ENCODE measurements around the gene VGLL1.

VGLL1 gene

DNA sequence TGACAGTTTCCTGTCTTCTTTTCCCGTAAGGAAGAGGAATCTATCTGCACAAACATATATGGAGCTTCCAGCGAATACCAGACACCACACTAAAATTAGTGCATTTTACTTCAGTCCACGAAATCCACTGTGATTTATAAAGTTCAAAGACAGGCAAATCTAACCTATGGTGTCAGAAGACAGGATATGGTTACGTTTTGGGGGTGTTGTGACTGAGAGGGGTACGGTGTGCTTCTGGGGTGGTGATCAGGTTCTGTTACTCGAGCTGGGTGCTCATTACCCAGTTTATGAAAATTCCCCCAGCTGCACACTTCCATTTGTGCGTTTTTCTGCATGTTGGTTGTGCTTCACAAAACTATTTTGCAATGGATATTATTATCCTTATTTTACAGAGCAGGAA lies 10.3 kb downstream of the VGLL1 start:
- Histone ChIP-seq H3K79me2 (ENCODE audit: low read length) (no peaks in the 10 kb centered on the region), H4K20me1 (ENCODE audit: insufficient read depth, low read length) (no peaks in the 10 kb centered on the region), H2AFZ (ENCODE audit: low read length) (no peak overlapping the region), H3K9ac (ENCODE audit: low read length) (no peak overlapping the region), H3K27me3 (replicated peaks; ENCODE audit: insufficient read depth, low read length) (no peaks in the 10 kb centered on the region), H3K36me3 (replicated peaks; ENCODE audit: insufficient read depth, low read length) (no peaks in the 10 kb centered on the region), H3F3A (ENCODE audit: insufficient read depth, low read length) (no peaks in the 10 kb centered on the region), H3K4me3 (ENCODE audit: low read length) (no peak overlapping the region), H3K9me3 (replicated peaks; ENCODE audit: insufficient read depth, low read length) (no peaks in the 10 kb centered on the region), H3K9me2 (replicated peaks; ENCODE audit: insufficient read depth, low read length) (no peaks in the 10 kb centered on the region), H3K4me1 (ENCODE audit: low read length) (no peaks in the 10 kb centered on the region), H3K4me2 (ENCODE audit: low read depth, low read length) (no peak overlapping the region), H3K27ac (ENCODE audit: low read length) (no peak overlapping the region)
- DNase-seq, result no peak
- no peak for TF ChIP-seq EZH2phosphoT487 (IDR thresholded peaks at IDR 0.05; ENCODE audit: low read length)
- TF ChIP-seq, protein P1, sequence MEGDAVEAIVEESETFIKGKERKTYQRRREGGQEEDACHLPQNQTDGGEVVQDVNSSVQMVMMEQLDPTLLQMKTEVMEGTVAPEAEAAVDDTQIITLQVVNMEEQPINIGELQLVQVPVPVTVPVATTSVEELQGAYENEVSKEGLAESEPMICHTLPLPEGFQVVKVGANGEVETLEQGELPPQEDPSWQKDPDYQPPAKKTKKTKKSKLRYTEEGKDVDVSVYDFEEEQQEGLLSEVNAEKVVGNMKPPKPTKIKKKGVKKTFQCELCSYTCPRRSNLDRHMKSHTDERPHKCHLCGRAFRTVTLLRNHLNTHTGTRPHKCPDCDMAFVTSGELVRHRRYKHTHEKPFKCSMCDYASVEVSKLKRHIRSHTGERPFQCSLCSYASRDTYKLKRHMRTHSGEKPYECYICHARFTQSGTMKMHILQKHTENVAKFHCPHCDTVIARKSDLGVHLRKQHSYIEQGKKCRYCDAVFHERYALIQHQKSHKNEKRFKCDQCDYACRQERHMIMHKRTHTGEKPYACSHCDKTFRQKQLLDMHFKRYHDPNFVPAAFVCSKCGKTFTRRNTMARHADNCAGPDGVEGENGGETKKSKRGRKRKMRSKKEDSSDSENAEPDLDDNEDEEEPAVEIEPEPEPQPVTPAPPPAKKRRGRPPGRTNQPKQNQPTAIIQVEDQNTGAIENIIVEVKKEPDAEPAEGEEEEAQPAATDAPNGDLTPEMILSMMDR (IDR thresholded peaks at IDR 0.05; ENCODE audit: low read length), result no peak
- TF ChIP-seq EZH2 (optimal IDR thresholded peaks at IDR 0.05; ENCODE audit: low read depth, low read length), result no peak

DNA sequence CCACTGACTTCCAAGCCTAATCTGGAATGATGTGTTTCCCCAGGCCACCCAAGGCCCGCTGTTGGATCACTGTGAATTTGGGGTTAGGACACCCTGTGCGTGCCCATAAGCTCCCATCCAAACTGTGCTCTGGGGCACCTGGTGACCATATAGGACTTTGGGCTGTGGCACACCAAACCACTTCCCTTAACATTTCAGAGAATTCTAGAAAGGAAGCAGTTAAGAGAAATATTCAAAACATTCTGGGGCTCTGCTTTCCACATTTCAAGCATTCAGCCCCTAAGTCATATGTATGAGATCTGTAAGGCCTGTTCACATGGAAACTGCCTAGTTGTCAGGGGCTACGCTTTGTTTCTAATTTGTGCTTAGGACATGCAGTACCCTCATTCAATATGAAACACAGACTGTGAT lies 14.4 kb downstream of the VGLL1 start:
- H3K4me1 ChIP-seq (ENCODE audit: low read length), result no peaks in the 10 kb centered on the region
- no peak for TF ChIP-seq EZH2 (optimal IDR thresholded peaks at IDR 0.05; ENCODE audit: low read depth, low read length)
- TF ChIP-seq, protein P1 (IDR thresholded peaks at IDR 0.05; ENCODE audit: low read length), result no peak
- H3K9ac ChIP-seq (ENCODE audit: low read length), result no peak overlapping the region
- no peaks in the 10 kb centered on the region for H4K20me1 ChIP-seq (ENCODE audit: insufficient read depth, low read length)
- H2AFZ ChIP-seq (ENCODE audit: low read length), result no peak overlapping the region
- no peaks in the 10 kb centered on the region for H3K27me3 ChIP-seq (replicated peaks; ENCODE audit: insufficient read depth, low read length)
- no peak overlapping the region for H3K4me3 ChIP-seq (ENCODE audit: low read length)
- H3K4me2 ChIP-seq (ENCODE audit: low read depth, low read length), result no peak overlapping the region
- no peak for DNase-seq
- H3K9me2 ChIP-seq (replicated peaks; ENCODE audit: insufficient read depth, low read length), result no peaks in the 10 kb centered on the region
- no peak overlapping the region for H3K27ac ChIP-seq (ENCODE audit: low read length)
- no peaks in the 10 kb centered on the region for H3K36me3 ChIP-seq (replicated peaks; ENCODE audit: insufficient read depth, low read length)
- H3K79me2 ChIP-seq (ENCODE audit: low read length), result no peaks in the 10 kb centered on the region
- H3K9me3 ChIP-seq (replicated peaks; ENCODE audit: insufficient read depth, low read length), result no peaks in the 10 kb centered on the region
- no peaks in the 10 kb centered on the region for H3F3A ChIP-seq (ENCODE audit: insufficient read depth, low read length)

DNA sequence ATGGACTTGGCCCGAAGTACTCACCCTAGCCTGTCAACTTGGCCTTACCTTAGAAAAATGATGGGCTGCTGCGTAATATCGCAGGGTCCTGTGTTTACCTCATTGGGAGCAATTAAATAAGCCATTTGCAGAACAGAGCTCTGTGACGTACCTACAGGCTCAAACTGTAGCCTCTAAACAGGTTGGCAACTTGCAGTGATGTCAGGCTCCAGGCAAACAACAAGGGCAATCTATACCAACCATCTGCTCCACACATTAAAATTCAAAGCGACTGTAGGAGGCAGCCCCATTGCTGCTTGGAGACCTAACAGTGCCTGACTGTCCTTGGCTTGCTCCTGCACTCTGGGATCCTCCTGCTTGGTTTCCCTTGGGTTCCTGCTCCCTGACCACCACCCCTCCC lies 17.2 kb downstream of the VGLL1 start:
- DNase-seq, result no peak
- Histone ChIP-seq H3K27me3 (replicated peaks; ENCODE audit: insufficient read depth, low read length) (no peaks in the 10 kb centered on the region), H3K9ac (ENCODE audit: low read length) (no peak overlapping the region), H3K4me1 (ENCODE audit: low read length) (no peaks in the 10 kb centered on the region), H3K9me3 (replicated peaks; ENCODE audit: insufficient read depth, low read length) (no peaks in the 10 kb centered on the region), H3K4me3 (ENCODE audit: low read length) (no peak overlapping the region), H3K9me2 (replicated peaks; ENCODE audit: insufficient read depth, low read length) (no peaks in the 10 kb centered on the region), H3K36me3 (replicated peaks; ENCODE audit: insufficient read depth, low read length) (no peaks in the 10 kb centered on the region), H4K20me1 (ENCODE audit: insufficient read depth, low read length) (no peaks in the 10 kb centered on the region), H3K27ac (ENCODE audit: low read length) (no peak overlapping the region), H2AFZ (ENCODE audit: low read length) (no peak overlapping the region), H3F3A (ENCODE audit: insufficient read depth, low read length) (no peaks in the 10 kb centered on the region), H3K4me2 (ENCODE audit: low read depth, low read length) (no peak overlapping the region), H3K79me2 (ENCODE audit: low read length) (no peaks in the 10 kb centered on the region)
- TF ChIP-seq EZH2 (optimal IDR thresholded peaks at IDR 0.05; ENCODE audit: low read depth, low read length), result no peak
- no peak for TF ChIP-seq EZH2phosphoT487 (IDR thresholded peaks at IDR 0.05; ENCODE audit: low read length)
- TF ChIP-seq, protein P1 (IDR thresholded peaks at IDR 0.05; ENCODE audit: low read length), result no peak
